GM23338 (cell line): Measurements from ENCODE around the gene RGS3. TPM values are rescaled to one million over a fixed set of nuclear protein-coding genes. Genes with fewer than 3 reads are reported as not detected.

Source experiments
- ATAC-seq: fragments of 200-7000 bp; cut with Tn5 transposase; 3 replicates; pipeline ENCODE4 v1.9.1; 2020
- DNase-seq: peaks from one replicate; pipeline ENCODE4 v3.0.0-alpha.2; 2015; ENCODE audit warnings: low spot score
- H2AFZ ChIP-seq: fragments of 200-600 bp; sonication (generic); 2 replicates; pipeline ENCODE4 v1.8.0; 2016; ENCODE audit warnings: antibody characterized with exemption, mild to moderate bottlenecking, moderate library complexity
- H3F3A ChIP-seq: fragments of 200-600 bp; sonication (generic); replicated peaks from 2 replicates; pipeline ENCODE4 v1.8.0; 2017; ENCODE audit warnings: antibody characterized with exemption, mixed run types, low read depth
- H3K27ac ChIP-seq: fragments of 200-600 bp; sonication (generic); 2 replicates; pipeline ENCODE4 v1.6.1; 2016; ENCODE audit warnings: low read depth
- H3K27me3 ChIP-seq: fragments of 200-600 bp; sonication (generic); 2 replicates; pipeline ENCODE4 v1.8.0; 2016; ENCODE audit warnings: mild to moderate bottlenecking, mixed run types, moderate library complexity; ENCODE audit not compliant: insufficient read depth
- H3K36me3 ChIP-seq: fragments of 200-600 bp; sonication (generic); 2 replicates; pipeline ENCODE4 v1.8.0; 2016; ENCODE audit warnings: mild to moderate bottlenecking; ENCODE audit not compliant: insufficient read depth
- H3K4me1 ChIP-seq: fragments of 200-600 bp; sonication (generic); 2 replicates; pipeline ENCODE4 v1.8.0; 2016; ENCODE audit warnings: mild to moderate bottlenecking, moderate library complexity; ENCODE audit not compliant: insufficient read depth
- H3K4me2 ChIP-seq: fragments of 200-600 bp; sonication (generic); 2 replicates; pipeline ENCODE4 v1.7.1; 2017; ENCODE audit warnings: mixed run types
- H3K4me3 ChIP-seq: fragments of 200-600 bp; sonication (generic); 2 replicates; pipeline ENCODE4 v1.6.1; 2016; ENCODE audit warnings: mixed run types
- H3K79me2 ChIP-seq: fragments of 200-600 bp; sonication (generic); replicated peaks from 2 replicates; pipeline ENCODE4 v1.8.0; 2017; ENCODE audit warnings: mild to moderate bottlenecking; ENCODE audit not compliant: insufficient read depth
- H3K9me2 ChIP-seq: fragments of 200-600 bp; sonication (generic); 2 replicates; pipeline ENCODE4 v1.8.0; 2017; ENCODE audit not compliant: insufficient read depth
- H4K20me1 ChIP-seq: fragments of 200-600 bp; sonication (generic); replicated peaks from 2 replicates; pipeline ENCODE4 v1.8.0; 2017; ENCODE audit warnings: mild to moderate bottlenecking; ENCODE audit not compliant: insufficient read depth
- H3K27ac Mint-ChIP-seq: 2 replicates; pipeline ENCODE4 v1.8.0; 2020; ENCODE audit warnings: inconsistent platforms, mild to moderate bottlenecking, moderate library complexity, mixed read lengths
- H3K27me3 Mint-ChIP-seq: 3 replicates; pipeline ENCODE4 v1.8.0; 2022; ENCODE audit warnings: low read depth, mild to moderate bottlenecking, moderate library complexity, mixed read lengths, inconsistent platforms; ENCODE audit not compliant: insufficient read depth, poor library complexity
- H3K36me3 Mint-ChIP-seq: 3 replicates; pipeline ENCODE4 v1.8.0; 2021; ENCODE audit warnings: low read depth, mild to moderate bottlenecking, inconsistent platforms, moderate library complexity, mixed read lengths
- H3K4me1 Mint-ChIP-seq: 3 replicates; pipeline ENCODE4 v1.8.0; 2020; ENCODE audit warnings: mild to moderate bottlenecking, inconsistent platforms, mixed read lengths
- H3K4me3 Mint-ChIP-seq: 3 replicates; pipeline ENCODE4 v1.8.0; 2021; ENCODE audit warnings: moderate library complexity, mild to moderate bottlenecking, inconsistent platforms, mixed read lengths
- H3K9me3 Mint-ChIP-seq: 3 replicates; pipeline ENCODE4 v1.8.0; 2020; ENCODE audit warnings: moderate library complexity, mild to moderate bottlenecking, inconsistent platforms, mixed read lengths
- CREB1 ChIP-seq: fragments of 250-450 bp; sonication (Bioruptor Pico); IDR thresholded peaks from 2 replicates; pipeline ENCODE4 v1.5.0; 2020; ENCODE audit warnings: low read depth, mild to moderate bottlenecking, moderate library complexity
- CTCF ChIP-seq, 2 experiments: fragments of 200-600 bp in 1 of 2; sonication (generic) in 1 of 2; conservative IDR thresholded peaks; 2 replicates each; pipeline versions ENCODE4 v1.5.1 to v1.6.1; 2016 to 2017; ENCODE audit warnings: antibody characterized with exemption in 2 of 2, low read depth in 2 of 2, mild to moderate bottlenecking in 2 of 2, moderate library complexity in 1 of 2
- ETS1 ChIP-seq: IDR thresholded peaks from 2 replicates; pipeline ENCODE4 v1.6.1; 2016; ENCODE audit warnings: antibody characterized with exemption
- EZH2 ChIP-seq: fragments of 200-600 bp; sonication (generic); IDR thresholded peaks from one replicate; pipeline ENCODE4 v1.8.0; 2017; ENCODE audit warnings: antibody characterized with exemption, mild to moderate bottlenecking, low read depth; ENCODE audit not compliant: unreplicated experiment
- EZH2phosphoT487 ChIP-seq: fragments of 200-600 bp; sonication (generic); IDR thresholded peaks from one replicate; pipeline ENCODE4 v1.8.1; 2018; ENCODE audit warnings: antibody characterized with exemption; ENCODE audit not compliant: unreplicated experiment
- JUNB ChIP-seq: IDR thresholded peaks from one replicate; pipeline ENCODE4 v1.6.1; 2016; ENCODE audit warnings: antibody characterized with exemption; ENCODE audit not compliant: unreplicated experiment
- NANOG ChIP-seq: IDR thresholded peaks from 2 replicates; pipeline ENCODE4 v1.6.1; 2016; ENCODE audit warnings: antibody characterized with exemption, borderline replicate concordance
- POLR2AphosphoS5 ChIP-seq: IDR thresholded peaks from 2 replicates; pipeline ENCODE4 v1.6.1; 2016; ENCODE audit warnings: antibody characterized with exemption, low read depth
- REST ChIP-seq: IDR thresholded peaks from one replicate; pipeline ENCODE4 v1.6.1; 2018; ENCODE audit warnings: antibody characterized with exemption; ENCODE audit not compliant: unreplicated experiment
- STAT1 ChIP-seq: IDR thresholded peaks from one replicate; pipeline ENCODE4 v1.6.1; 2016; ENCODE audit warnings: antibody characterized with exemption; ENCODE audit not compliant: unreplicated experiment
- ZNF114 ChIP-seq: fragments of 250-450 bp; sonication (Bioruptor Pico); IDR thresholded peaks from 2 replicates; pipeline ENCODE4 v1.5.0; 2020; ENCODE audit warnings: mild to moderate bottlenecking, moderate library complexity
- ZNF331 ChIP-seq: fragments of 250-450 bp; sonication (Bioruptor Pico); IDR thresholded peaks from 2 replicates; pipeline ENCODE4 v1.5.0; 2020; ENCODE audit warnings: low read depth, mild to moderate bottlenecking, moderate library complexity
- ZNF462 ChIP-seq: fragments of 250-450 bp; sonication (Bioruptor Pico); IDR thresholded peaks from 2 replicates; pipeline ENCODE4 v1.5.0; 2020; ENCODE audit warnings: mild to moderate bottlenecking, moderate library complexity
- polyA plus RNA-seq: library from polyadenylated mRNA; unstranded; fragments of >200 nt; fragmentation: Nextera tagmentation; extraction: Ambion mirVana; gene quantifications from 2 replicates; pipeline ENCODE4 v1.2.1, GENCODE V29; 2016
- total RNA-seq: library from RNA; depleted of rRNA; stranded (reverse); fragments of >200 nt; shearing (Covaris generic); gene quantifications from 2 replicates; pipeline ENCODE4 v1.2.3, GENCODE V29; 2014

Gene RGS3
- total and polyA plus RNA-seq, 2 experiments from 2014 or later: 14.2 to 24.3 TPM

GRCh38 chr9:113612828-113613227, 149.3 kb downstream of the RGS3 start:
- no peaks in the 10 kb centered on the region for H3K27me3 ChIP-seq
- Mint-ChIP-seq H3K9me3 (no peaks in the 10 kb centered on the region), H3K27ac (no peak overlapping the region), H3K27me3 (peaks cover 4% of the 10 kb centered on the region), H3K4me1 (peaks cover 31% of the 10 kb centered on the region), H3K36me3 (no peaks in the 10 kb centered on the region), H3K4me3 (no peak overlapping the region)
- H3K36me3 ChIP-seq: no peaks in the 10 kb centered on the region
- no peaks in the 10 kb centered on the region for H3F3A ChIP-seq
- H3K79me2 ChIP-seq: no peaks in the 10 kb centered on the region
- H4K20me1 ChIP-seq: no peaks in the 10 kb centered on the region
- H3K4me2 ChIP-seq: no peak overlapping the region
- no peak overlapping the region for H3K27ac ChIP-seq
- no peak overlapping the region for H3K4me3 ChIP-seq
- DNase-seq: no peak
- no peak for TF ChIP-seq NANOG
- no peak for TF ChIP-seq POLR2AphosphoS5
- no peak for TF ChIP-seq EZH2
- TF ChIP-seq ZNF462 (CRISPR knock-in tag): no peak
- TF ChIP-seq JUNB: no peak
- TF ChIP-seq CTCF (conservative IDR thresholded peaks at IDR 0.05; ENCODE audit: low read depth in 2 of 2): no peak
- no peak for TF ChIP-seq STAT1
- TF ChIP-seq REST: no peak
- TF ChIP-seq ZNF114 (CRISPR knock-in tag): no peak
- TF ChIP-seq ZNF331 (CRISPR knock-in tag): no peak
- TF ChIP-seq CREB1 (CRISPR knock-in tag): no peak
- no peak for TF ChIP-seq ETS1
- no peak for TF ChIP-seq EZH2phosphoT487
- 0 out of 2 replicates have a peak, but pooled peaks cover 4% of the 10 kb centered on the region for H3K9me2 ChIP-seq
- no peak overlapping the region for H2AFZ ChIP-seq
- no peak for ATAC-seq
- H3K4me1 ChIP-seq: peaks cover 20% of the 10 kb centered on the region
